Retinal pigment epithelial cell (primary cell): ENCODE data around the gene CNTN4.

Experiments used
- DNase-seq: peaks from one replicate; pipeline ENCODE4 v3.0.0-alpha.2; 2010; ENCODE audit warnings: low read depth
- H3K4me3 ChIP-seq: 2 replicates; pipeline ENCODE4 v1.5.1; 2011; ENCODE audit warnings: mild to moderate bottlenecking, low read length, control low read depth, moderate library complexity
- TF ChIP-seq, protein P1 (sequence below): conservative IDR thresholded peaks from 2 replicates; pipeline ENCODE4 v1.5.1; 2011; ENCODE audit warnings: low read depth, low read length, control low read depth, inconsistent platforms

Gene CNTN4

DNA sequence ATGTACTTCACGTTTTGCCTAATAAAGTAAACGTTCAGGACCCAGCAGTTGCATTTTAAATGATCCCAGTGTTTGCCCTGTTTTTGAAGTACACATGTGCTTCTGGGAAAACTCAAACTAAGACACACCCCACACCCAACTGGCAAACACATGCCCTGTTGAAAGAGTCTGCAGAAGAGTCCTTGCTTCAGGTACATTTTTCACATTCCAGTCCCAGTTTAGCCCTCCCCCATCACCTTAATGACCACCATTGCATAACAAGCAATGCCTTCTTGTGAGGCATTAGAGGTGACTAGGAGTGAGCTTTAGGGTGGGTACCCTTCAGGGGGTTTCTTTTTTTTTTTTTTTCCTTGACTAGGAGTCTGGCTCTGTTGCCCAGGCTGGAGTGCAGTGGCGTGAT is 322.3 kb downstream of the CNTN4 start:
- TF ChIP-seq, protein P1, sequence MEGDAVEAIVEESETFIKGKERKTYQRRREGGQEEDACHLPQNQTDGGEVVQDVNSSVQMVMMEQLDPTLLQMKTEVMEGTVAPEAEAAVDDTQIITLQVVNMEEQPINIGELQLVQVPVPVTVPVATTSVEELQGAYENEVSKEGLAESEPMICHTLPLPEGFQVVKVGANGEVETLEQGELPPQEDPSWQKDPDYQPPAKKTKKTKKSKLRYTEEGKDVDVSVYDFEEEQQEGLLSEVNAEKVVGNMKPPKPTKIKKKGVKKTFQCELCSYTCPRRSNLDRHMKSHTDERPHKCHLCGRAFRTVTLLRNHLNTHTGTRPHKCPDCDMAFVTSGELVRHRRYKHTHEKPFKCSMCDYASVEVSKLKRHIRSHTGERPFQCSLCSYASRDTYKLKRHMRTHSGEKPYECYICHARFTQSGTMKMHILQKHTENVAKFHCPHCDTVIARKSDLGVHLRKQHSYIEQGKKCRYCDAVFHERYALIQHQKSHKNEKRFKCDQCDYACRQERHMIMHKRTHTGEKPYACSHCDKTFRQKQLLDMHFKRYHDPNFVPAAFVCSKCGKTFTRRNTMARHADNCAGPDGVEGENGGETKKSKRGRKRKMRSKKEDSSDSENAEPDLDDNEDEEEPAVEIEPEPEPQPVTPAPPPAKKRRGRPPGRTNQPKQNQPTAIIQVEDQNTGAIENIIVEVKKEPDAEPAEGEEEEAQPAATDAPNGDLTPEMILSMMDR, result no peak
- DNase-seq, result no peak
- no peak overlapping the region for H3K4me3 ChIP-seq

DNA sequence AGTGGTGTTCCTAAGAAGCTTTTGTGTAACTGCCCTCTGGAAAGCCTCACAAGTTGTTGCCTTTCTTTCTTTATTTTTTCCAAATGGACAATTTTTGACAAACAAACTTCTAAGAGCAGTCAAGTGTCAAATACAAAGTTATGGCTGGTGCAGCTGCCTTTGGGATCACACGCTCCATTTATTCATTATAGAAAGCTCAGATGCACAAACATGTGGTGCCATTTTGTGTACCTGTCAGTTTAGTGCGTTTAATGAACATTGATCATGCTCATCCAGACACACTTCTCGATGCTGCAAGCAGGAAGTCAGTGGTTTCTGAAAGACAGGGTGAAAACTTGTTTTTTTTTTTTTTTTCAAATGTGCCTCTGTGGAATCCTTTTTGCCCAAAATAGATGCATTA is 324.5 kb downstream of the CNTN4 start:
- no peak for DNase-seq
- TF ChIP-seq, protein P1, result no peak
- no peak overlapping the region for H3K4me3 ChIP-seq

DNA sequence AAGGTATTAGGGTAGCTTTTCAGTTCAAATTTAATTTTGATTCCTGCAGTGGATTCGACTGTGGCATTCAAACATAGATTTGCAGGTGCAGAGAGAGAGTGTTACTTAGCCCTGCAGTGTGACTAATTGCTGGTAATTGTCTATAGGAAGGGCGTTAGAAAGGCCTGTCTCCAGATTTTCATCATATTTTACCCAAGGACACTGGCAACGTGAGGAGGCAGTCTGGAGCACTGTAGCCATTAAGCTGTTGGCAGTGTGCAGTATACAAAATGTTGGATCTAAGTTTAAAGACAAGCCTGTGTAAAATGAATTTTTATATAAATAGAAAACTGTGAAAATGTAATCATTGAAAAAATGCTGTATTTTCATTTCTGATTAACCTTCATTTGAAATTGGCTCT is 342.9 kb downstream of the CNTN4 start:
- H3K4me3 ChIP-seq, result no peak overlapping the region
- TF ChIP-seq, protein P1, result no peak
- DNase-seq, result no peak

DNA sequence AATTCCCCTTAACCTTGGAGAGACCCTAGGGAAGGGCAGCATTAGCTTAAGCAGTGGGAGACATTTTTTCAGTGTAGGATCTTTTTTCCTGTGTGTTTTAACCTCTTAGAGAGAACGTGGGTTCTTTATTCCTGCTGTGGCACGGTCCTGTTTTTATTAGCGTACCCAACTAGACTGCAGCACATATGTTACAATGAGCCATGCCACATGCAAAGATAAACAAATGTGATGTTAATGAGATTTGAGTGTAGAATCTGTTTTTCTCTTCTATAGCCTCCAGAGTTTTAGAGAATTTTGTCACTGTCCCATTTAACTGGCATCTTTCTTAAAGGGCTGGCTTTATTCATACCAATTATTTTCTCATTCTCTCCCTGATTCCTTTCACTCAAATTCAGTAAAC is 347.5 kb downstream of the CNTN4 start:
- TF ChIP-seq, protein P1, result no peak
- DNase-seq, result no peak
- no peak overlapping the region for H3K4me3 ChIP-seq

DNA sequence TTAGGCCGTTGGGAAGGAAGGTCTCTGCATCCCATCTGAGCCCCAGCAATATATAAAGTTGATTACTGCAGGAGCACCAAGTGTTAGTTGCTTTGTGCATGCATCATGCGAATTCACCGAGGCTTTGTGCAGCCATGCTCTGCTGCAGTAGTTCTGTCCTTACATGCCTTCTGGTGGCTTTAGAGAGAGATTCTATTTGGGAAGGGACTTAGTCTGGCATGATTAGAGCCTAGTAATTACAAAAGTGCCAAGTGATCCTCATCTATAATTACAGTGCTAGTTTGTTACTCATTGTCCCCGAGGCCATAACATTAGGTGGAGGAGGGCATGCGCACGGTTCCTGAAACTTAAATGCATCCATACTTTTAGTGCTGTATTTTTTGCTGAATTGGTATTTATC is 353.6 kb downstream of the CNTN4 start:
- TF ChIP-seq, protein P1, result no peak
- no peak overlapping the region for H3K4me3 ChIP-seq
- DNase-seq, result no peak

DNA sequence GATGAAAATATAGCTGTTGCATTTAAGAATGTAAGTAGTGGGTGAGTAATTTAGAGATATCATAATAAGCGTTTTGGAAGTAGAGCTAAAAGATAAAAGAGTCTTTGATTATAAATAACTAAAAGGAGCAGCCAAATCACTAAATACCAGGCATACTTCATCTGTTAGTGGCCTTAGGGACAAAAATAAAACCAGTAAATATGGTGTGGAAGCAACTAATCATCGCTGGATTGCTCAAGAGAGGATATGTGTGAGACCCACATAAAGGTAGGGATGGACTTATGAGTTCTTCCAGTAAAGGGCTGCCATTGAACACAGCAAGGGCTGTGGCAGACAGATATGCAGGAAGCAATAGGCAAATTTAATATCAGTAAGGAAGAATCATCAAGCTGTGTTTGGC is 356.2 kb downstream of the CNTN4 start:
- TF ChIP-seq, protein P1, result no peak
- DNase-seq, result no peak
- no peak overlapping the region for H3K4me3 ChIP-seq

DNA sequence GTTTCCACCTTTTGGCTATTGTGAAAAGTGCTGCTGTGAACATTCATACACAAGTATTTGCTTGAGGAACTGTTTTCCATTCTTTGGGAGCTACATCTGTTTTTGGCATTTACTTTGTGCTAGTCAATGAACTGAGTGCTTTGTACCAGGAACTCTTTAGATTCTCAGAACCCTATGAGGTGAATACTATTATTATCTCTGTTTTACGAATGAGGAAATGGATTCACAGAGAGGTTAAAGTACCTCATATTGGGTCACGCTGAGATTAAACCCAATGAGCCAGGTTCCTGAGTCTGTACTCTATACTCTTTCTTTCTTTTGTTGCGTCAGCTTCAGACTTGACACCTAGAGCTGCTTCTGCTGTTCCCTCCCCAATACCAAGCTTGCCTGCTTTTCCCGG is 358.1 kb downstream of the CNTN4 start:
- TF ChIP-seq, protein P1, result no peak
- DNase-seq, result no peak
- H3K4me3 ChIP-seq, result no peak overlapping the region
